GM23248 (cell line): ENCODE data around the gene TCF25.

ENCODE experiments used
- EZH2 ChIP-seq: fragments of 200-600 bp; sonication (generic); IDR thresholded peaks from 2 replicates; pipeline ENCODE4 v1.6.1; 2018; ENCODE audit warnings: antibody characterized with exemption, mild to moderate bottlenecking; ENCODE audit not compliant: insufficient read depth, poor library complexity, severe bottlenecking
- EZH2phosphoT487 ChIP-seq: fragments of 200-600 bp; sonication (generic); IDR thresholded peaks from 2 replicates; pipeline ENCODE4 v1.6.1; 2018; ENCODE audit warnings: antibody characterized with exemption, moderate library complexity, mild to moderate bottlenecking, low read depth; ENCODE audit not compliant: insufficient read depth

DNA sequence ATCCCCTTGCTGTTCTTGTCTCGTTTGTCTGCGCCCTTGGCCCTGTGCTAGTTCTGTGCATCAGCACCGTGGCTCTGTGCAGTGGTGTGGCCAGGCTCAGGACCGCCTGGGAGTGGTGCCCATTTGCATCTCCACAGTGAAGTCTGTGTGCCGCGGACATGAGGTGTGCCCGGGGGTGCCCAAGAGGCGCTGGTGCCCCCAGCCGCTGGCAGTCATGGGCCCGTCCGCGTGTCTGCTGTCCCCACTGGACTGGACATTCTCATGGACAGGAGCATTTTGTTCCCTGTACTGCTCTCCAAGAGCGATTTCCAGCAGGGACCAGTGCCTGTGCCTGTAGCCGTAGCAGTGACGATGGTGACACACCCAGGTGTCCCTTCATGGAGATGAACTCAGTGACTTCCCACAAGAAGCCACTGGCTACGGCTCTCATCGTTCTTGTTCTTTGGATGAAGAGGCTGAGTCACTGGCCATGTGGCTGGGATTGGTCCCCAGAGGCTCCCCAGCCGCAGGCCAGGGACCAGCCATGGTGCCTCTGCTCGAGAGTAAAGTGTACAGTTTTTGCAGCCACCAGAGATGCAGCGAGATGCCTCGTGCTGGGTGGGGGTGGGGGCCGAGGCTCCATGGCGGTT is 32.2 kb downstream of the TCF25 start:
- TF ChIP-seq EZH2, result no peak
- no peak for TF ChIP-seq EZH2phosphoT487
